ENCODE measurements around the gene KDM1B. TPM values are rescaled to one million over a fixed set of nuclear protein-coding genes. Genes with fewer than 3 reads are reported as not detected.

The KDM1B gene
- polyA plus RNA-seq, 1 of the 3 experiments (the other 2 are of a cell fraction), result 9.4 TPM

DNA sequence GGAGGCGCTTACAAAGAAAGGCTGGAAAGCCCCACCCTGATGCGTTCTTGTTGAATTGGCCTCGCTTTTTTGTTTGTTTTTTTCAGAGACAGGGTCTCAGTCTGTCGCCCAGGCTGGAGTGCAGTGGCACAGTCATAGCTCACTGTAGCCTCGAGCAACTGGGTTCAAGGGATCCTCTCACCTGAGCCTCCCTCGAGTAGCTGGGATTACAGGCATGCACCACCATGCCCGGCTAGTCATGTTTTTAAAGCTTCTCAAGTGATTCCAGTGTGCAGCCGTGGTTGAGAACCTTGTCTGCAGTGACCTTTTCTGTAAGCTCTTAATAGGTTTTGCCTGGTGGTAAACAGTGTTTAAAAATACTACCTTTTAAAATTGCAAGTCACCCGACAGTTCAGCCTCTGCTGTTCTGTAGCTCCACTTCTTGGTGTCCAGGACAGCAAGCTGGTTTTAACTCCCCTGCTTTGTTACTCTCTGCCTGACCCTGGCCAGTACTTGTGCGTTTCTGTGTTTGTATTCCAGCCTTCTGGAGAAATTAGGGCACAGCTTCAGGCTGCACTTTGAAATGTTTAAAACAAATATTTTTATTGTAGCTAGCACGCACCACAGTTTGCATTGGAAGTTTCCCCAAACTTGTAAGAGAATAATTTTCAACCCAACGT, 54.4 kb downstream of the KDM1B start:
- POLR2A ChIA-PET, result interaction anchor here (1.0 kb wide), 1 partner anchor 9 kb away, joined by 3 read pairs; no protein-coding TSS in a partner anchor
- no peak overlapping the region for H2AFZ ChIP-seq (ENCODE audit: low read depth)
- H3K9me3 ChIP-seq, result no peaks in the 10 kb centered on the region
- no peaks in the 10 kb centered on the region for H3K9me2 ChIP-seq
- H3K4me1 ChIP-seq (ENCODE audit: control insufficient read depth in 1 of 2, insufficient read depth in 2 of 2, low read depth in 1 of 2, low read length in 1 of 2), result no peaks in the 10 kb centered on the region
- TF ChIP-seq FOXJ3 (CRISPR knock-in tag; IDR thresholded peaks at IDR 0.05) (no peak), FOSL2 (IDR thresholded peaks at IDR 0.05; ENCODE audit: borderline replicate concordance, low read depth) (no peak), TEAD4 (IDR thresholded peaks at IDR 0.05; ENCODE audit: borderline replicate concordance, insufficient read depth) (no peak), MXI1 (IDR thresholded peaks at IDR 0.05; ENCODE audit: low read depth, low read length) (no peak), SIN3A (IDR thresholded peaks at IDR 0.05; ENCODE audit: borderline replicate concordance, low read depth, low read length) (no peak), FOXM1 (IDR thresholded peaks at IDR 0.05; ENCODE audit: low read depth) (no peak), YY1 (IDR thresholded peaks at IDR 0.05; ENCODE audit: low read depth) (no peak), EZH2phosphoT487 (IDR thresholded peaks at IDR 0.05; ENCODE audit: borderline replicate concordance, low read depth) (no peak), RXRA (IDR thresholded peaks at IDR 0.05; ENCODE audit: borderline replicate concordance, low read depth) (no peak), ELF1 (IDR thresholded peaks at IDR 0.05) (no peak), CHD2 (IDR thresholded peaks at IDR 0.05; ENCODE audit: low read length, partially characterized antibody) (no peak), GABPA (IDR thresholded peaks at IDR 0.05; ENCODE audit: low read depth) (no peak), RFX5 (IDR thresholded peaks at IDR 0.05; ENCODE audit: low read length) (no peak), NRF1 (IDR thresholded peaks at IDR 0.05; ENCODE audit: low read depth, low read length) (no peak), RAD21 (IDR thresholded peaks at IDR 0.05; ENCODE audit: low read length) (no peak)
- TF ChIP-seq, protein P1, sequence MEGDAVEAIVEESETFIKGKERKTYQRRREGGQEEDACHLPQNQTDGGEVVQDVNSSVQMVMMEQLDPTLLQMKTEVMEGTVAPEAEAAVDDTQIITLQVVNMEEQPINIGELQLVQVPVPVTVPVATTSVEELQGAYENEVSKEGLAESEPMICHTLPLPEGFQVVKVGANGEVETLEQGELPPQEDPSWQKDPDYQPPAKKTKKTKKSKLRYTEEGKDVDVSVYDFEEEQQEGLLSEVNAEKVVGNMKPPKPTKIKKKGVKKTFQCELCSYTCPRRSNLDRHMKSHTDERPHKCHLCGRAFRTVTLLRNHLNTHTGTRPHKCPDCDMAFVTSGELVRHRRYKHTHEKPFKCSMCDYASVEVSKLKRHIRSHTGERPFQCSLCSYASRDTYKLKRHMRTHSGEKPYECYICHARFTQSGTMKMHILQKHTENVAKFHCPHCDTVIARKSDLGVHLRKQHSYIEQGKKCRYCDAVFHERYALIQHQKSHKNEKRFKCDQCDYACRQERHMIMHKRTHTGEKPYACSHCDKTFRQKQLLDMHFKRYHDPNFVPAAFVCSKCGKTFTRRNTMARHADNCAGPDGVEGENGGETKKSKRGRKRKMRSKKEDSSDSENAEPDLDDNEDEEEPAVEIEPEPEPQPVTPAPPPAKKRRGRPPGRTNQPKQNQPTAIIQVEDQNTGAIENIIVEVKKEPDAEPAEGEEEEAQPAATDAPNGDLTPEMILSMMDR (IDR thresholded peaks at IDR 0.05), result no peak
- TF ChIP-seq, protein P2, sequence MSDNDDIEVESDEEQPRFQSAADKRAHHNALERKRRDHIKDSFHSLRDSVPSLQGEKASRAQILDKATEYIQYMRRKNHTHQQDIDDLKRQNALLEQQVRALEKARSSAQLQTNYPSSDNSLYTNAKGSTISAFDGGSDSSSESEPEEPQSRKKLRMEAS (IDR thresholded peaks at IDR 0.05; ENCODE audit: low read depth), result no peak
- TF ChIP-seq, protein P3, sequence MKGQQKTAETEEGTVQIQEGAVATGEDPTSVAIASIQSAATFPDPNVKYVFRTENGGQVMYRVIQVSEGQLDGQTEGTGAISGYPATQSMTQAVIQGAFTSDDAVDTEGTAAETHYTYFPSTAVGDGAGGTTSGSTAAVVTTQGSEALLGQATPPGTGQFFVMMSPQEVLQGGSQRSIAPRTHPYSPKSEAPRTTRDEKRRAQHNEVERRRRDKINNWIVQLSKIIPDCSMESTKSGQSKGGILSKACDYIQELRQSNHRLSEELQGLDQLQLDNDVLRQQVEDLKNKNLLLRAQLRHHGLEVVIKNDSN (IDR thresholded peaks at IDR 0.05; ENCODE audit: borderline replicate concordance, low read depth), result no peak
- no peaks in the 10 kb centered on the region for H3K36me3 ChIP-seq (replicated peaks in 1 of 2; ENCODE audit: control insufficient read depth in 1 of 2, insufficient read depth in 2 of 2, low read length in 1 of 2)
- 90% methylated on average over 11 of the region's 12 CpGs for WGBS (ENCODE audit: low lambda C conversion rate)
- H3F3A ChIP-seq (replicated peaks; ENCODE audit: insufficient read depth), result no peaks in the 10 kb centered on the region
- H3K9ac ChIP-seq, result no peak overlapping the region
- DNase-seq, result no peak
- no peak overlapping the region for H3K4me3 ChIP-seq (ENCODE audit: low read depth in 2 of 2, low read length in 1 of 2)
- no peaks in the 10 kb centered on the region for H4K20me1 ChIP-seq (ENCODE audit: insufficient read depth)
- H3K4me2 ChIP-seq, result no peak overlapping the region
- H3K27ac ChIP-seq (ENCODE audit: low read depth in 2 of 2, low read length in 1 of 2), result no peak overlapping the region
- no peaks in the 10 kb centered on the region for H3K79me2 ChIP-seq (ENCODE audit: insufficient read depth)
- no peaks in the 10 kb centered on the region for H3K27me3 ChIP-seq (ENCODE audit: insufficient read depth)
- CTCF ChIA-PET, result interaction anchor here (1.6 kb wide), 1 partner anchor 13 kb away, joined by 4 read pairs; no protein-coding TSS in a partner anchor

All from SK-N-SH (cell line).